K562 (cell line): ENCODE measurements around the gene ADAMTSL3. TPM values are rescaled to one million over a fixed set of nuclear protein-coding genes. Genes with fewer than 3 reads are reported as not detected.

Source experiments
- ATAC-seq: fragments of 200-7000 bp; cut with Tn5 transposase; 3 replicates; pipeline ENCODE4 v1.9.1; 2020; ENCODE audit warnings: moderate library complexity
- BruUV-seq: library from RNA; stranded (reverse); fragments of 400-500 nt; replicated peaks from 2 replicates; lab custom pipeline; 2021; lab: Mats Ljungman, UMichigan
- CTCF ChIA-PET: fragments of 300-600 bp; formaldehyde crosslinking; extraction: SDS; loops from one replicate; lab custom pipeline; 2021; ENCODE audit warnings: low intra/inter-chr PET ratio; lab: Yijun Ruan, JAX
- POLR2A ChIA-PET: fragments of 300-600, 350-650 bp; sonication (Branson Sonifier 250); formaldehyde crosslinking; extraction: SDS; loops from one replicate; lab custom pipeline; 2021; ENCODE audit warnings: antibody characterized with exemption, inconsistent platforms; lab: Yijun Ruan, JAX
- DNase-seq, 4 experiments: peaks; one replicate each; pipeline versions ENCODE4 v3.0.0 to v3.0.0-alpha.2; 2011 to 2018; ENCODE audit warnings: low spot score in 3 of 4, mixed read lengths in 3 of 4; ENCODE audit errors: extremely low read depth in 1 of 4
- FAIRE-seq: peaks from 2 replicates; lab custom pipeline; 2011; peaks lifted over from hg19 to GRCh38; lab: Jason Lieb, UNC
- H2AFZ ChIP-seq: 2 replicates; pipeline ENCODE4 v1.6.0; 2011; ENCODE audit warnings: low read depth, low read length, control low read depth, inconsistent platforms
- H3K27ac ChIP-seq: fragments of 200-600 bp; 3 replicates; pipeline ENCODE4 v1.8.0; 2011; ENCODE audit warnings: low read depth, mild to moderate bottlenecking, control low read depth, inconsistent platforms, low read length, moderate library complexity, mixed read lengths; ENCODE audit errors: extremely low read depth
- H3K27me3 ChIP-seq, 2 experiments: fragments of 300-600 bp in 1 of 2; 2 replicates in 1 of 2; 3 replicates in 1 of 2; pipeline versions ENCODE4 v1.6.0 to v1.8.0; 2011; ENCODE audit warnings: inconsistent platforms in 2 of 2, low read length in 2 of 2, mild to moderate bottlenecking in 1 of 2, mixed read lengths in 1 of 2, moderate library complexity in 1 of 2; ENCODE audit not compliant: control insufficient read depth in 2 of 2, insufficient read depth in 2 of 2
- H3K36me3 ChIP-seq: fragments of 300-600 bp; 3 replicates; pipeline ENCODE4 v1.8.0; 2011; ENCODE audit warnings: mild to moderate bottlenecking, low read length, inconsistent platforms; ENCODE audit not compliant: control insufficient read depth, insufficient read depth
- H3K4me1 ChIP-seq, 2 experiments: fragments of 200-600 bp in 1 of 2; replicated peaks in 1 of 2; 2 replicates in 1 of 2; 3 replicates in 1 of 2; pipeline versions ENCODE4 v1.5.1 to v1.8.0; 2011; ENCODE audit warnings: inconsistent platforms in 2 of 2, low read length in 2 of 2, mild to moderate bottlenecking in 1 of 2, mixed read lengths in 1 of 2, moderate library complexity in 1 of 2; ENCODE audit not compliant: control insufficient read depth in 2 of 2, insufficient read depth in 2 of 2
- H3K4me2 ChIP-seq: 2 replicates; pipeline ENCODE4 v1.6.1; 2011; ENCODE audit warnings: low read length, control low read depth, inconsistent platforms, mixed read lengths; ENCODE audit not compliant: insufficient read depth
- H3K4me3 ChIP-seq: fragments of 200-600 bp; sonication (generic), shearing (Covaris generic); 2 replicates; pipeline ENCODE4 v1.5.1; 2016; ENCODE audit warnings: control low read depth, inconsistent platforms
- H3K79me2 ChIP-seq: fragments of 200-600 bp; 3 replicates; pipeline ENCODE4 v1.8.0; 2011; ENCODE audit warnings: low read length, inconsistent platforms; ENCODE audit not compliant: control insufficient read depth, insufficient read depth
- H3K9ac ChIP-seq, 2 experiments: 2 replicates each; pipeline versions ENCODE4 v1.6.0 to v1.6.1; 2011; ENCODE audit warnings: low read depth in 2 of 2, low read length in 2 of 2, control low read depth in 1 of 2, inconsistent platforms in 1 of 2, mild to moderate bottlenecking in 1 of 2, mixed read lengths in 1 of 2; ENCODE audit not compliant: insufficient read depth in 1 of 2
- H3K9me1 ChIP-seq: one replicate; pipeline ENCODE4 v1.6.0; 2011; ENCODE audit warnings: inconsistent platforms, mild to moderate bottlenecking, low read length, moderate library complexity; ENCODE audit not compliant: control insufficient read depth, insufficient read depth
- H3K9me3 ChIP-seq: replicated peaks from 2 replicates; pipeline ENCODE4 v1.5.1; 2011; ENCODE audit warnings: low read depth, low read length, inconsistent platforms; ENCODE audit not compliant: control insufficient read depth, insufficient read depth
- H4K20me1 ChIP-seq: replicated peaks from 2 replicates; pipeline ENCODE4 v1.6.1; 2011; ENCODE audit warnings: low read length, inconsistent platforms, mixed read lengths; ENCODE audit not compliant: control insufficient read depth, insufficient read depth
- CBX5 ChIP-seq: IDR thresholded peaks from 2 replicates; pipeline ENCODE4 v1.6.1; 2014; ENCODE audit warnings: low read depth, borderline replicate concordance
- DNMT1 ChIP-seq: fragments of 450-650 bp; IDR thresholded peaks from 2 replicates; pipeline ENCODE4 v1.6.1; 2016; ENCODE audit warnings: antibody characterized with exemption, mild to moderate bottlenecking
- FOSL1 ChIP-seq: fragments of 200-800 bp; sonication (Bioruptor generic); conservative IDR thresholded peaks from 2 replicates; pipeline ENCODE4 v1.6.1; 2016; ENCODE audit warnings: missing genetic modification characterization, missing compliant biosample characterization
- GTF2E2 ChIP-seq: fragments of 200-800 bp; sonication (Bioruptor generic); IDR thresholded peaks from 2 replicates; pipeline ENCODE4 v1.6.1; 2016; ENCODE audit warnings: missing genetic modification characterization, missing compliant biosample characterization
- KLF1 ChIP-seq: fragments of 450-650 bp; IDR thresholded peaks from 2 replicates; pipeline ENCODE4 v1.6.1; 2016; ENCODE audit warnings: missing genetic modification characterization, missing compliant biosample characterization
- L3MBTL2 ChIP-seq: fragments of 450-650 bp; IDR thresholded peaks from 2 replicates; pipeline ENCODE4 v1.6.1; 2016; ENCODE audit warnings: mild to moderate bottlenecking, moderate library complexity
- MECOM ChIP-seq: fragments of 250-450 bp; sonication (Bioruptor Pico); IDR thresholded peaks from 2 replicates; pipeline ENCODE4 v1.8.0; 2022; ENCODE audit warnings: inconsistent platforms
- MEIS2 ChIP-seq: fragments of 450-650 bp; IDR thresholded peaks from 2 replicates; pipeline ENCODE4 v1.6.1; 2014; ENCODE audit warnings: mild to moderate bottlenecking; ENCODE audit not compliant: partially characterized antibody
- NCOA1 ChIP-seq: fragments of 450-650 bp; IDR thresholded peaks from 2 replicates; pipeline ENCODE4 v1.6.1; 2016; ENCODE audit warnings: low read depth
- POLR2AphosphoS2 ChIP-seq: IDR thresholded peaks from 2 replicates; pipeline ENCODE4 v1.6.1; 2012; ENCODE audit warnings: low read length, improper control_type of control experiment
- POLR2AphosphoS5 ChIP-seq: IDR thresholded peaks from 2 replicates; pipeline ENCODE4 v1.6.1; 2011; ENCODE audit warnings: mild to moderate bottlenecking, low read depth, low read length, moderate library complexity; ENCODE audit not compliant: control insufficient read depth, insufficient read depth
- SAFB2 ChIP-seq: fragments of 200-400 bp; formaldehyde crosslinking; IDR thresholded peaks from 2 replicates; pipeline ENCODE4 v1.6.1; 2018; ENCODE audit warnings: borderline replicate concordance, low read length, low read depth, moderate library complexity; ENCODE audit not compliant: severe bottlenecking
- YY1 ChIP-seq, 3 experiments: IDR thresholded peaks; 2 replicates each; pipeline ENCODE4 v1.6.1; 2011; ENCODE audit warnings: low read length in 2 of 3, mild to moderate bottlenecking in 2 of 3, moderate library complexity in 2 of 3, borderline replicate concordance in 1 of 3, control low read depth in 1 of 3, low read depth in 1 of 3; ENCODE audit not compliant: insufficient read depth in 3 of 3, insufficient replicate concordance in 2 of 3, control insufficient read depth in 1 of 3, insufficient read length in 1 of 3; ENCODE audit errors: extremely low read depth in 1 of 3
- ZNF274 ChIP-seq: IDR thresholded peaks from 2 replicates; pipeline ENCODE4 v1.6.1; 2011; ENCODE audit warnings: low read depth, mild to moderate bottlenecking, low read length, moderate library complexity, borderline replicate concordance
- WGBS: fragments of 100-300 bp; shearing (Covaris generic); methylation state at CpG from one replicate; pipeline ENCODE4 v1.1.6; 2016; ENCODE audit warnings: low coverage, mixed read lengths; ENCODE audit not compliant: insufficient coverage; ENCODE audit errors: missing lambda C conversion rate; 5-methylcytosine and 5-hydroxymethylcytosine counted together
- in situ Hi-C: fragments of 300-500 bp; cut with MboI; formaldehyde crosslinking; loops from 4 replicates; pipeline ENCODE4 v1.15.0; 2018; ENCODE audit warnings: inconsistent platforms, mixed read lengths
- intact Hi-C: fragments of 100-400 bp; cut with micrococcal nuclease; formaldehyde crosslinking; loops from 2 replicates; pipeline ENCODE4 v1.14.2; 2022
- polyA plus RNA-seq, 8 experiments: library from polyadenylated mRNA; depleted of rRNA in 4 of 8; stranded (reverse) in 5 of 8; unstranded in 3 of 8; fragments of >200 nt; fragmentation: Nextera tagmentation in 2 of 8; fragmentation: Illumina TruSeq in 1 of 8; extraction: Ambion mirVana in 2 of 8; extraction: Trizol in 1 of 8; gene quantifications; 2 replicates each; pipeline versions ENCODE4 v1.2.1 to v1.2.3, GENCODE V29; 2011 to 2014; ENCODE audit warnings: inconsistent platforms in 1 of 8, missing spikeins in 1 of 8
- total RNA-seq, 7 experiments: library from RNA; depleted of rRNA in 6 of 7; stranded (reverse); fragments of >200 nt in 6 of 7; fragmentation: Illumina TruSeq in 2 of 7; extraction: Trizol in 2 of 7; gene quantifications; 2 replicates each; pipeline versions ENCODE4 v1.2.1 to v1.2.3, GENCODE V29; 2011 to 2021; ENCODE audit warnings: low replicate concordance in 1 of 7

The ADAMTSL3 gene
- total and polyA plus RNA-seq, 9 of the 15 experiments (the other 6 are each of a cell fraction or from before 2014, with no cell fraction given) = 0.01 to 0.18 (median 0.07) TPM; not detected in 3

GRCh38 chr15:83928392-83928734 lies 274.4 kb downstream of the ADAMTSL3 start:
- Histone ChIP-seq H3K79me2 (no peaks in the 10 kb centered on the region), H3K9ac (no peak overlapping the region), H3K4me1 (no peaks in the 10 kb centered on the region), H2AFZ (no peak overlapping the region), H3K9me1 (no peaks in the 10 kb centered on the region), H3K27ac (no peak overlapping the region), H3K4me3 (no peak overlapping the region), H3K4me2 (no peak overlapping the region), H4K20me1 (no peaks in the 10 kb centered on the region), H3K9me3 (no peaks in the 10 kb centered on the region), H3K27me3 (peaks cover 0 to 4% of the 10 kb centered on the region in 2 experiments; a peak in 1 of 5 replicates), H3K36me3 (no peaks in the 10 kb centered on the region)
- no TSS peak for BruUV-seq
- ChIA-PET POLR2A (no interaction called here), CTCF (no interaction called here)
- FAIRE-seq (no peak), ATAC-seq (no peak), DNase-seq (no peak)
- intact Hi-C loops (no loop called here), in situ Hi-C loops (no loop called here)
- TF ChIP-seq CBX5 (no peak), NCOA1 (no peak), MECOM (CRISPR knock-in tag) (no peak), FOSL1 (no peak), YY1 (IDR thresholded peaks at IDR 0.05; ENCODE audit: borderline replicate concordance in 1 of 3, control insufficient read depth in 1 of 3, extremely low read depth in 1 of 3, insufficient read depth in 3 of 3, insufficient read length in 1 of 3, insufficient replicate concordance in 2 of 3, low read depth in 1 of 3, low read length in 2 of 3) (no peak), GTF2E2 (tag) (no peak), SAFB2 (no peak), MEIS2 (no peak), L3MBTL2 (no peak), POLR2AphosphoS5 (no peak), KLF1 (tag) (no peak), DNMT1 (no peak), ZNF274 (no peak), POLR2AphosphoS2 (no peak)
- TF ChIP-seq, all 486 proteins: peak for 0
- WGBS = 0% methylated on average over 1 of the region's 1 CpG
